Measurements from ENCODE around the gene FAM216B.
"Not testable (repeated sequence)": the region's sequence is repeated elsewhere in the genome, so short reads cannot be mapped to it uniquely, and the experiment has no call there.

Gene FAM216B

DNA sequence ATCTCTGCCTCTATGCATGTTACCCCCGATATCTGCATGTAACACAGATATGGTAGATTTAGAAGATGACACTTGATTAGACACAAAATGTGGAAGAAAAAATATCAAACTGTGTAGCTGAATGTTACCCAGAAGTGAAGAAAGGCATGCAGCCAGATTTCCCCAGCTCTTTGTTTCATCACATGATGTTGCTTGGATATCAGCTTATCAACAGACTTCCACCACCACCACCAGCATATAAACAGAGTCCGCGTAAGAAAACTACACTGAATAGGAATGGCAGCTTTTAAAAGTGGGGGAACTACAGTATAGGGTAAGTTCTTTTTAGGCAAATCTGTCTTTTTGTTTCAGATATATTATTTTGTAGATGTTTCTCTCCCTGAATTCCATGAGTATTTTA lies at the start of gene FAM216B:
TSS of gene FAM216B (plus strand) at position 233 of the 400 bp plus-strand sequence. CDS start 2,484 bp downstream, outside the sequence.
- DNase-seq (ENCODE audit: low read depth, low spot score) = no peak

DNA sequence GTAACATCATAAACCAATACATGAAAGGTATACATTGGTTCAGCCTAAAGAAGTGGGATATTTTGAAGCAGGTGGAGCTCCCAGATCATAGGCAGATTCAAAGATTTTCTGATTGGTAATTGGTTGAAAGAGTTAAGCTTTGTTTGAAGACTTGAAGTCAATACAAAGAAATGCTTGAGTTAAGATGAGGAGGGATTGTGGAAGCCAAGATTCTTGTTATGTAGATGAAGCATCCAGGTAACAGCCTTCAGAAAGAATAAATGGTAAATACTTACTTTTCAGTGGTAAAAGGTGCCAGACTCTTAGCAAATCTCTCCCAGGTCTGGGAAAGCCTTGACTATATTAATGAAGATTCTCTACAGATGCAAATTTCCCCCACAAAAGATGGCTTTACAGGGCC lies 49.3 kb upstream of the FAM216B start:
- no peak for DNase-seq (ENCODE audit: low read depth, low spot score)

DNA sequence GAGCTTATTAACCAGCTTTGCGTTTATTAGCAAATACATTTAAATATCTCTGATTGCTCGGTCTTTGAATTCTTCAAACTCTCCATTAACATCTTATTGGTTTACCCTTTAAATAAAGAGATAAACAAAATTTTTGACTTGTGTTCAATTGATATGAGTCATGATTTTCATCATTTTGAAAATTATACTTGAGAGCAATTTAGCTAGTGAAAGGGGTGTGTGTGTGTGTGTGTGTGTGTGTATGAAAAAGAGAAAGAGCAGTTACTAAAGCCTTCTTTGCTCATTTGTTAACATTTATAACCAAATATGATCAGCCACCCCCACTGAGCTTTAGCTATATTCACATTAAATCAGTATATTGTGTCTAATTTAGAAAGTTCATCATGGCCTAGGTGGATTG lies 48.3 kb upstream of the FAM216B start:
- no peak for DNase-seq (ENCODE audit: low read depth, low spot score)

DNA sequence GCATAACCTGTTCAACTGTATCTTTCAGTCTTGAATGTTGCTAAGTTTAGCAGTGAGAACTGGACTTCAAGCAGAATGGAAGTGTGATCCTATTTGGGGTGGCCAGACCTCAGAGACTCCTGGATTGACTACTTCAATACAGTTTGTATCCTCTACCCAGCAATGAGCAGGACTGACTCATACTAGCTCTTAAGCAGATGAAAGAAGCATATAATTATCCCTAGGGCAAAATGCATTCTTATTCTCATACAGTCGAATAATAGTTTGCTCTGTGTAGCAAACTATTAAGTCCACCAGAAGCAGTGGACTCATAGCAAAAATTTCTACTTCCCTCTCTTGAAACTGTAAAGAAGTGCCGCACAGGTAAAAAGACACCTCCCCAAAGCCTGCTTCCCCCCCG lies 46.4 kb upstream of the FAM216B start:
- DNase-seq (ENCODE audit: low read depth, low spot score) = no peak

DNA sequence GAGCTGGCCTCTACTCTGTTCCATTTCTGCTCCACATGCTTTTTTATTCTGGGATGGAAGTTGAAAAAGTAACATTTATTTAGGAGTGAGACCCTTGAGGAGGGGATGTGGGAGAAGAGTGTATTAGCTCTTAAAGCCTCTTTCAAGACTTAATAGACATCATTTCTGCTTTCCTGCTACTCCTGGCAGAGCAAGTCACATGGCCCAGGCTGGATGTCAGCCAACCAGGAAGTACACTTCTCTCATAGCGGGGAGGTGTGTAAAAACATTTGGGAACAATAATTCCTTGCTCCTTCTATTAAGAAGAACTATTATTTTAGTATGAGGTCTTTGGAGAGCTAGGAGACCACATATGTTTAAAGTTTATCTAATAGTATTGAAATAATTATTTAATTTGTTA lies 40.6 kb upstream of the FAM216B start:
- DNase-seq (ENCODE audit: low read depth, low spot score) = no peak

DNA sequence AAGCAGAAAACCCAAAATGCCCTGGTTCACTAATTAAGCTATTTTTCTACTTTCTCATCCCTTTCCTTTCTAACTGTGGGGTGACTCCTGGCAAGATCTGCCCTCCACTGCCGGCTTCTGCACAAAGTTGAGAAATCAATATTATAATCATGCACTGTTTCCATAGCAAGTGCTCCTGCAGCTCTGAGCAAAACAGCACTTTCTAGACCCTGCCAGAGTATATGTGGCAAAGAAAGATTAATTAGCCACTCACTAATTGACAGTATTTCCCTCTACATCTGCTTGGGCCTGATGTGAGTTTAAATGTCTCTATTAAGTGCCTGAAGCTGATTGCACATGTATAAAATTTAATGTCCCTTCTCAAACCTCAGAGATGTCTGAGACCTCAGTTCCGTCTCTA lies 39.5 kb upstream of the FAM216B start:
- no peak for DNase-seq (ENCODE audit: low read depth, low spot score)

DNA sequence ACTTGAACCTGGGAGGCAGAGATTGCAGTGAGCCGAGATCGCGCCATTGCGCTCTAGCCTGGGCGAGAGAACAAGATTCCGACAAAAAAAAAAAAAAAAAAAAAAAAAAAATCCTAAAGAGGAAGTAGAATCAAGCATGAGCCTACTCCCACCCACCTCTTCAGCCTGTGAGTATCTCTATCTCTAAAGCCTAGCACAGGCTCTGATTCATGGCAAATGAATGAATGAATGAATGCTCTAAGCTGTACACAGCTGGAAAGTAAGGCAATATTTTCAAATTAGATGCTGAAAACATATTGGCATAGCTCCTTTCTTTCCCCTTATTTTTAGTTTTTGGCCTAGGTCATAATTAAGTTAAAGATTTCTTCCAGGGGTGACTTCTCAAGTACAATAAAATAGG lies 35.7 kb upstream of the FAM216B start:
- no peak for DNase-seq (ENCODE audit: low read depth, low spot score)

DNA sequence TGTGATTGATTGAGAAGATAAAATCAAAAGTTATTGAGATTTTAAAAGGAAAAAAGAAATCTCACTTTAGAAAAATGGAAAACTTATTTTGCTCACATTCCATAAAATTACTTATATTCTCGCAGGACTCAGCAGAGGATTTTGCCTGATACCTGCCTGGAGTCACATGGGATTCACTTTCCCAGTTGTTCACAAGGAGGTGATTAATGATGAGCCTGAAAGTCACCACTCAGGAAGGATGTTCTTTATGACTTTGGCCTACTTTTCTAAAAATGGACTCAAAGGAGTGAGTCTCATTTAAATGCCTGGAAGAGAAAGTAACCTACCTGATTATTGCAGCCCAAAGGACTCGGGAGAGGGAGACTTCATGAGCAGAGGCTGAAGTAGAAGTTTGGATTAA lies 34.5 kb upstream of the FAM216B start:
- DNase-seq (ENCODE audit: low read depth, low spot score) = no peak

DNA sequence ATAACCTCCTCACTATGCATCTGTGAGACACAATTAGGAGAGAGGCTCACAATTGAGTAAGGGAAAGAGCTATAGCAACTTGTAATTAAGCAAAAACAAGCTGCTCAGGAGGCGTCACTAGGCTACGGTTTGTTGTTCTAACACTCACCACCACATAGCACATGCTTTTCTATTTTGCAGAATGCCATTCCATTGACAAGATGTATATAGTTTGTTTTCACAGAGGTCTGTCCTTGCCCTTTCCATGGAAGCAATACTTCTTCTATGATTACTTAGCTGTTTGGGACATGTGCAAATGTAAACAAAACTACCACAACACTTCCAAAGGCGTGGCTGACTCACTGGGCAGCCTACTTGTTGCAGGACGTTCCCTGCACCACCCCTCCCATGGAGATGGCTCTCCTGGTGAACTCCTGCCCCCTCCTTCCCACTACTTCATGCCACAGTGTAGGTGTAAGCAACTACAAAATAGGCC lies 33.9 kb upstream of the FAM216B start:
- DNase-seq (ENCODE audit: low read depth, low spot score) = no peak

DNA sequence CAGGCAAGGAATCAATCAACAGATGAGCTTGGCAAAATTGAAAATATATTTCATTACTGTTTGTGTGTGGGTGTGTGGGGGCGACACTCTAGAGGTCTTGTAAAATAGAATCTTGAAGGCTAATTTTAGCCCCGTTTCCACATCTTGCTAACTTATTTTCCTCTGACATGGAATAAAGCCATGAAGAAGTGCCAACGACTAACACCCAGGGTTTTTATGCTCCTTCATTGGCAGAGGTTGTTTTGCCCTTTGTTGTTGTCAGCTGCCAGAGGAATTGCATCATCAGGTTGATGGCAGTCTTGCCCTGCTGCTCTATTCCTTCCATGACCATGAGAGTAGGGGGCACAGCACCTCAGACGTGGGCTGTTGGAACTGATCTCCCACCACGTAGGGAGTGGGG lies 30.6 kb upstream of the FAM216B start:
- DNase-seq (ENCODE audit: low read depth, low spot score) = no peak

DNA sequence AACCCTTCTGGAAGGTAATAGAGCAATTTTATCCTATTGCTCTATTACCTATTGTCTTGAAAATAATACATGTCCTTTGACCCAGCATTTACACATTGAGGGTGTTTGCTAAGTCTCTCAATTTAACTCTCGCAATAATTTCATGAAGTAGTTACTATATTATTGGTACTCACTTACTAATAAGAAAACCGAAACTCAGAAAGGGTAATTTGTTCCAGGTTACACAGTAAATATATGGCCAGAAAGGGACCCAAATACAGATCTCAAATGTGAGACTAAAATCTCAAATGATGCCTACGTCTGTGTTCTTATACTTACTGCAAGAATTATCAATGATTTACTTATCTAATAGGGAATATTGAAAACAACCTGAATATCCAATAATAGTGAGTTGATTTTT lies 29.7 kb upstream of the FAM216B start:
- DNase-seq (ENCODE audit: low read depth, low spot score) = no peak

DNA sequence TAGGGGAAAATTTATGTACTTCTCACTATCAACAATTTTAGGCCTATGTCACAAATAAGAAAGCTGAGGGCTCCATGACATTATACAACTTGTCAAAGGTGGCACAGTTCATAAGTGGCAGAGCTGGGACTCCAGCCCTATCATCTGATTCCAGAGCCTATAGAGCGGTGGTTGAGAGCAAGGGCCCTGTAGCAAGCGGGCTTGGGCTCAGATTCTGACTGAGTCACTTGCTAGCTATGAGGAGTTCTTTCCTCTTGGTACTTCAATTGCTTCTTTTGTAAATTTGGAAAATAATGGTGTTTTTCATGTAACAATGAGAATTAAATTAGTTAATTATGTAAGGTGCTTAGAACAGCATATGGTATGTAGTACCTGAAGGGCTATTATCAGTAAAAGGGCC lies 28.7 kb upstream of the FAM216B start:
- no peak for DNase-seq (ENCODE audit: low read depth, low spot score)

DNA sequence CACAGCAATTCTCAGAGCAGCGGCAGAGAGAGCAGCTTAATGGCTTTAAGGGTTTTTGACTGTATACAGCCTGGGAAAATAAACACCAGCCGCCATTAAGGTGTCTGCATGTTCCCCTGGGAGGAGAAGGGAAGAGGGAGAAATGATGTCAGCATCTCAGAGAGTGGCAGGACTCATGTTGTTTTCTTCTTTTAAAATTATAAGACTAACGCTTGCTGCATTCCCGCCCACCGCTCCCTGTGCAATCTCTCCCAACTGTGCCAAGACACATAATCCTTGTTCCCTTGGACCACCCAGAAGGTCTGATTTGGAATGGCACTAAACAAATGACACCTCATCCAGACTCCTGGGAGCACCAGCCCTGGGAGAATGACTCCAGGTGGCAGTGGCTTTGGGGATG lies 27.7 kb upstream of the FAM216B start:
- DNase-seq (ENCODE audit: low read depth, low spot score) = no peak

DNA sequence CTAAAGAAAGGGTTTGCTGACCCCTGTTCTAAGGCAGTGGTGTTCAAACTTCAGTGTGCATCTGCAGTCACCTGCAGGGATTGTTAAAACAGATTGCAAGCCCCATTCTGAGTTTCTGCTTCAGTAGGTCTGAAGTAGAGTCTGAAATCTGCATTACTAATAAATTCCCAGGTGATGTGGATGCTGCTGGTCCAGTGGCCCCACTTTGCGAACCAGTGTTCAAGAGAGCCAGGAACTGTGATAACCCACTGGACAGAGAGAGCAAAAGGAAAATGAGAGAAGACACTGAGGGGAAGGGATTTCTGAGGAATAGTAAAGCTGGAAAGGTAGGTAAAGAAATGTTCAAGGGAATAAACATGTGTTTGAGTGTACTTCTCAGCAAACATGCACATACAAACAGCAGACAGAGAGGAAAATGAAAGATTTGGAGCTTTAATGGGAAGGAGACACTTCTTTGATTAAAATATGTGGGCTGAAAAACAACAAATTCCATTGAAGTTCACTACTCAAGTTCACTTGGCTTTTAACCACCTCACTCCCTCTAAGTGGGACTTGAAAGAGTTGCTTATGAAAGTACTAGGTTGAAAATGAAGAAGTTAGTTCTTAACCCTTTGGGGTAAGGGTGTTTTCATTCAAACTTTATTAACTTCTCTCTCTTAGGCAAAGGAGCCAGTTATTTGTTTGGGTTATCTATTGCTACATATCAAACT lies 26.4 kb upstream of the FAM216B start:
- no peak for DNase-seq (ENCODE audit: low read depth, low spot score)

DNA sequence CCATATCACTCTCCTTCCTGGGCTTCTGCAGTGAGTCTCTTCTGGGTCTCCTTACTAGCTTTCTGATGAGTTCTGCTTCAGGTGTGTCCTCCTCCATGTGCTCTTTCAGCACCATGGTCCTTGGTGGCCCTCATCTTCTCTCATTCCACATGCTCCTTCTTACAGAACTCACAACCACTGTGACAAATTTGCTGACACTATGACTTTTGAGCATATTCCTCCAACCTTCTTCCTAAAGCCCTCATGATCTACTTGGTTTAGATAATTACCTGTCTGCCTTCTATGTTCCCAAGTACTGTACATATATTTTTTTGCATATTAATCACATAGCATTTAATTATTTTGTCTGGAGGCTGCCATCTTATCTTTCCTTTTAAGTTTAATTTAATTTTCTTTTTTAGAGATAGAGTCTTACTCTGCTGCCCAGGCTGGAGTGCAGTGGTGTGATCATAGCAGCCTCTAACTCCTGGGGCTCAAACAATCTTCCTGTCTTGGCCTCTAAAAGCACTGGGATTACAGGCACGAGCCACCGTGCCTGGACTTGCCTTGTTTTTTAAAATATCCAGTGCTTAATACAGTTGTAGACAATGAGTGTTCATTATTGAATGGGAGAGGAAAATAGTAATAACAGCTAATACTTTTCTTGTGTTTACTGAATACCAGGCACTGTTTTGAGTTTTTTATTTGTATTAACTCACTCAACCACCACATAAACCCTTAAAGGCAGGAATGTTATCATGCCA lies 23.5 kb upstream of the FAM216B start:
- DNase-seq (ENCODE audit: low read depth, low spot score) = no peak

DNA sequence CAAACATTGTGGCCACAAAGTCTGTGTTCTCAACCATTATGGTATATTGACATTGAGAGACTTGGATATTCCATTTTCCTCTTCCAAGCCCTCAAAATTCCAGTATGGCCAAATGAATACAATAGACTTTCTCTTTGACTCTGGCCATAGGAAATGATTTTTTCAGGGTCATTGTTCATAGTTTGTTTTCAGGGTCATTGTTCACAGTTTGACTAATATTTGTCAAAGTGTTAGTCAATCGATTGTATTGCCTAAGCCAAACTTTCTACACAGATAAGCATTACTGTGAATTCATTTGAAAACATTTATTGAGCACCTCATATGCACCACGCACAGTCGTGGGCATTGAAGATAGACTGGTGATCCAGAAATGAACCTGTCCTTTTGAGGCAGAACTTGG lies 22.9 kb upstream of the FAM216B start:
- DNase-seq (ENCODE audit: low read depth, low spot score) = no peak

DNA sequence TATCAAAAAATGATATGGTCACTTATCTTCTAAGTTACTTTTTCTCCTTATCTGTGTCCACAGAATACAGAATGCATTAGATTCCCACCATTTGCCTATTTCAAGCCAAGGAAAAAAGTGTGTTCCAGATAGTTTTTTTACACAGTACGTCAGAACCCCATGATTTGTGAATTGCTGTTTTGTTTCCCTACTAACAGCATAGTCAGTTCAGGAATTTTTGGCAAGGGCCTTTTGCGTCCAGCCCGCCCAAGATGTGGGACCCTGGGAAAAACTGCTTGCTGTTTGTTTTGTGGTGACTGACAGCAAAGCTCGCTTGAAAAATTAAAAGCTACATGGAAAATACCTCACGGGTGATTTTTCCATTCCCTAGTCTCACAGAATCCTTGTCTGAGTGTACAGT lies 20.4 kb upstream of the FAM216B start:
- DNase-seq (ENCODE audit: low read depth, low spot score) = no peak

DNA sequence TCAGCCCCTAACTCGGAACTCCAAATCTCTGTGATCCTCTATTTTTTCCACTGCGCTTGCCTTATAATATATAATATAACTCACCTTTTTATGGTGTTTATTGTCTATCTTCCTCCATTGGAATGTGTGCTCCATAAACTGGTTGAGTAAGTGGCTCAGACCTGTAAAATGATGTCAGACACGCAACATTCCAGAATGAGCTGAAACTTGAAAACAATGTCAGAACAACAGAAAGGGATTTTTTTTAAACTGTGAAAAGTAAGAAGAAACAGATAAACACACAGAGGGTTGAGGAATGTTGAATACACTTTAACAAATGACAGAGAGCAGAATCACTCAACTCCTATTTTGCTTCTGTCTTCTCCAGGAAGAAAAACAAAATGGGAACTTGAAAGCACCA lies 19.1 kb upstream of the FAM216B start:
- no peak for DNase-seq (ENCODE audit: low read depth, low spot score)

DNA sequence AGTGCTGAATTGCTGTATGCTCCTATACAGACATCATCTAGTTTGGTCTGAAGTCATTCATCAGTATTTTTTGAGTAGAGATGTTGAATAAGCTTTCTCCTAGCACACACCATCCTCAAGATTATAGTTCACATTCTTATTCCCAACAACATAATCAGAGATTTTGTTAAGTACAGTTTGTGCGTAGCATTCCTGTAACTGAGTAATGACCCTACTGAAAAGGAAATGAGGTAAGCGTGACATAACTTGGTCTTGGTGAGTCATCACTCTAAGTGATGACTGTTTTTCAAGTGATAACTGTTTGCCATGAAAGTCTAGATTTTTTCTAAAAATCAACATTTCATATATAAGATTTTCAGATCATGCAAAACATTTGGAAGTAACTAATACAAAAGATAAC lies 18.5 kb upstream of the FAM216B start:
- DNase-seq (ENCODE audit: low read depth, low spot score) = no peak

DNA sequence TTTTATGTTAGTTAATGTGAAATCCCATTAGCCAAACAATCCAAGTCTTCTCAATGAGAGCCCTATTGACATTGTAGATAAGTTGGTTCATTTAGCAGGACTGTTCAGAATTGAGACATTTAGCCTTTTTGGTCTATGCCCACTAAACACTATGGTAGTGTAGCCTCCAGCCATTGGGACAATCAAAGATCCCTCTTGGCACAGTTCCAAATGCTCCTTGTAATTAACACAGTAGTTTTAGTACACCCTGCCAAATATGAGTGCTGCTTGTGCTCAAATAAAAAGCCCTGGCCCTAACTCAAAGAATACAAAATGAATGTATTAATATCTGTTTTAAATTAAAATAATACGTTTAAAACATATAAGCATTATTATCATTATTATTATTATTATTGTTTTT lies 15.4 kb upstream of the FAM216B start:
- DNase-seq (ENCODE audit: low read depth, low spot score) = no peak

DNA sequence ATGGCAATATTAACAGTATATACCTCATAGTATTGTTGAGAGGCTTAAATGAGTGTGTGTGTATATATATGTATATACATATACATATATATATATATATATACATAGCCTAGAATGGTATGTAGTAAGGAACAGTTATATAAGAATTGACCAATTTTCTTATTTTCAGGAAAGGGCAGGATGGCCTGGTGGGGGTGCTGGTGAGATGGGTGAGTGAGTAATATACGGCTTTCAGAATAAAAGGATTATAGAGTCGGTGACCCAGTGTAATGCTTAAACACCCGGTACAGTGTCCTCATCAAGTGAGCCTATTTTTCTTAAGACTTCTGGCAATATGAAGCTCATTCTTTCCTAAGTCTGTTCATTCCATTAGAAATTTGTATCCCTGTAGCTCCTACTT lies 11.7 kb upstream of the FAM216B start:
- no peak for DNase-seq (ENCODE audit: low read depth, low spot score)

DNA sequence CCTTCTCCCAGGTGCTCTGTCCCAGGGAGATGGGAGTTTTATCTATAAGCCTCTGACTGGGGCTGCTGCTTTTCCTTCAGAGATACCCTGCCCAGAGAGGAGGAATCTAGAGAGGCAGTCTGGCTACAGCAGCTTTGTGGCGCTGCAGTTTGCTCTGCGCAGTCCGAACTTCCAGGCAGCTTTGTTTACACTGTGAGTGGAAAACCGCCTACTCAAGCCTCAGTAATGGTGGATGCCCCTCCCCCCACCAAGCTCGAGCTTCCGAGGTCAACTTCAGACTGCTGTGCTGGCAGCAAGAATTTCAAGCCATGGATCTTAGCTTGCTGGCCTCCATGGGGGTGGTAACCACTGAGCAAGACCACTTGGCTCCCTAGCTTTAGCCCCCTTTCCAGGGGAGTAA lies 4.8 kb upstream of the FAM216B start:
- not testable (repeated sequence) for DNase-seq (ENCODE audit: low read depth, low spot score)

DNA sequence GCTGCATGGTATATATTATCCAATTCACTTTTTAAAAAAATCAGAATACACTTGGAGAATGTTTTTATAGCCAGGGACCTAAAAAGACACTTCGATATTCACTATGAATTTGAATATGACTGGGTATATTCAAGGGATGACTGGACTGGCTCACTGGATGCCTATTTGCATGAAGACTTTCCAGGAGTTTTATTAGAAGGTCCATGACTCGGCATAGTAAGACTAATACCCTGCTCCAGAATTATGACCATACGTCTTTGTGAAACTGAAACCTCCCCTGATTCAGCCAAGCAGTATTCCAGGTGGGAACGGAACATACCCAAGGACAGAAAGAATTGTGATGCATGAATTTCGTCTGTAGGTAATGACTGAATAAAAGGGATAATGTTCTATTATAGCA lies 3.9 kb upstream of the FAM216B start:
- DNase-seq (ENCODE audit: low read depth, low spot score) = no peak
